Neural cell (in vitro differentiated cells): ENCODE results near the gene SUSD5. TPM values are rescaled to one million over a fixed set of nuclear protein-coding genes. Genes with fewer than 3 reads are reported as not detected.

Experiments
- H2AFZ ChIP-seq: fragments of 200-600, 300-800 bp; sonication (generic), shearing (Covaris generic); 2 replicates; pipeline ENCODE4 v1.6.0; 2014; ENCODE audit warnings: low read depth, mild to moderate bottlenecking, antibody characterized with exemption, low read length, moderate library complexity
- H3F3A ChIP-seq: fragments of 200-600 bp; shearing (Covaris generic); 2 replicates; pipeline ENCODE4 v1.6.1; 2016; ENCODE audit warnings: mild to moderate bottlenecking, moderate library complexity, mixed read lengths, antibody characterized with exemption, low read length; ENCODE audit not compliant: insufficient read depth, poor library complexity, severe bottlenecking
- H3K27ac ChIP-seq: fragments of 200-600, 300-800 bp; sonication (generic), shearing (Covaris generic); 2 replicates; pipeline ENCODE4 v1.5.1; 2014; ENCODE audit warnings: mild to moderate bottlenecking, low read length, moderate library complexity
- H3K27me3 ChIP-seq: fragments of 300-800, 200-600 bp; sonication (generic), shearing (Covaris generic); 2 replicates; pipeline ENCODE4 v1.6.0; 2014; ENCODE audit warnings: mild to moderate bottlenecking, low read depth, low read length, moderate library complexity; ENCODE audit not compliant: insufficient read depth
- H3K36me3 ChIP-seq: fragments of 300-800, 200-600 bp; sonication (generic), shearing (Covaris generic); 2 replicates; pipeline ENCODE4 v1.5.1; 2014; ENCODE audit warnings: mild to moderate bottlenecking, antibody characterized with exemption, low read length, moderate library complexity; ENCODE audit not compliant: insufficient read depth
- H3K4me2 ChIP-seq: fragments of 300-800, 200-600 bp; sonication (generic), shearing (Covaris generic); 2 replicates; pipeline ENCODE4 v1.6.0; 2014; ENCODE audit warnings: mild to moderate bottlenecking, low read length
- H3K4me3 ChIP-seq: fragments of 300-800, 200-600 bp; sonication (generic), shearing (Covaris generic); 2 replicates; pipeline ENCODE4 v1.5.1; 2014; ENCODE audit warnings: mild to moderate bottlenecking, low read length, moderate library complexity
- H3K79me2 ChIP-seq: fragments of 200-600 bp; shearing (Covaris generic); replicated peaks from 2 replicates; pipeline ENCODE4 v1.6.0; 2014; ENCODE audit warnings: mild to moderate bottlenecking, low read length, moderate library complexity; ENCODE audit not compliant: insufficient read depth
- H3K9ac ChIP-seq: fragments of 300-800, 200-600 bp; sonication (generic), shearing (Covaris generic); 2 replicates; pipeline ENCODE4 v1.6.1; 2016; ENCODE audit warnings: mild to moderate bottlenecking, low read length, mixed read lengths
- H3K9me2 ChIP-seq: fragments of 200-600 bp; shearing (Covaris generic); 2 replicates; pipeline ENCODE4 v1.6.1; 2016; ENCODE audit warnings: mild to moderate bottlenecking, low read length, mixed read lengths; ENCODE audit not compliant: insufficient read depth
- H3K9me3 ChIP-seq: fragments of 200-600, 300-800 bp; sonication (generic), shearing (Covaris generic); 2 replicates; pipeline ENCODE4 v1.6.1; 2016; ENCODE audit warnings: mild to moderate bottlenecking, mixed run types, low read length, moderate library complexity, mixed read lengths
- H4K20me1 ChIP-seq: fragments of 200-600 bp; shearing (Covaris generic); 2 replicates; pipeline ENCODE4 v1.6.1; 2016; ENCODE audit warnings: mild to moderate bottlenecking, mixed run types; ENCODE audit not compliant: insufficient read depth
- CTCF ChIP-seq: fragments of 450-650 bp; IDR thresholded peaks from 2 replicates; pipeline ENCODE4 v1.5.1; 2014; ENCODE audit warnings: antibody characterized with exemption, mild to moderate bottlenecking, moderate library complexity; ENCODE audit not compliant: poor library complexity, severe bottlenecking
- EP300 ChIP-seq: fragments of 450-650 bp; conservative IDR thresholded peaks from 2 replicates; pipeline ENCODE4 v1.6.1; 2014; ENCODE audit warnings: antibody characterized with exemption, mild to moderate bottlenecking, moderate library complexity; ENCODE audit not compliant: poor library complexity, severe bottlenecking
- EZH2 ChIP-seq: fragments of 200-600, 300-800 bp; shearing (Covaris generic), sonication (generic); IDR thresholded peaks from 2 replicates; pipeline ENCODE4 v1.6.1; 2014; ENCODE audit warnings: antibody characterized with exemption, low read length, borderline replicate concordance, mild to moderate bottlenecking; ENCODE audit not compliant: insufficient read depth, poor library complexity, severe bottlenecking
- MXI1 ChIP-seq: fragments of 450-650 bp; conservative IDR thresholded peaks from 2 replicates; pipeline ENCODE4 v1.6.1; 2014; ENCODE audit warnings: antibody characterized with exemption, mild to moderate bottlenecking; ENCODE audit not compliant: poor library complexity, severe bottlenecking
- POLR2AphosphoS5 ChIP-seq: IDR thresholded peaks from 2 replicates; pipeline ENCODE4 v1.6.1; 2012
- RAD21 ChIP-seq: fragments of 450-650 bp; conservative IDR thresholded peaks from 2 replicates; pipeline ENCODE4 v1.6.1; 2014; ENCODE audit warnings: antibody characterized with exemption, mild to moderate bottlenecking, moderate library complexity
- REST ChIP-seq: IDR thresholded peaks from 2 replicates; pipeline ENCODE4 v1.6.1; 2012; ENCODE audit warnings: borderline replicate concordance
- SMC3 ChIP-seq: fragments of 450-650 bp; conservative IDR thresholded peaks from 2 replicates; pipeline ENCODE4 v1.6.1; 2014; ENCODE audit warnings: antibody characterized with exemption, mild to moderate bottlenecking, moderate library complexity; ENCODE audit not compliant: poor library complexity
- TAF1 ChIP-seq: IDR thresholded peaks from 2 replicates; pipeline ENCODE4 v1.6.1; 2012; ENCODE audit warnings: low read depth
- polyA plus RNA-seq: library from polyadenylated mRNA; depleted of rRNA; stranded (reverse); fragments of >200 nt; gene quantifications from 2 replicates; pipeline ENCODE4 v1.2.3, GENCODE V29; 2014

Gene SUSD5
- polyA plus RNA-seq, 1 donor from 2014 or later: 0.74 TPM

- no peaks in the 10 kb centered on the region for H3K79me2 ChIP-seq
- no peaks in the 10 kb centered on the region for H3K9me2 ChIP-seq
- no peaks in the 10 kb centered on the region for H3K27me3 ChIP-seq
- H4K20me1 ChIP-seq: no peaks in the 10 kb centered on the region
- H3K9me3 ChIP-seq: no peaks in the 10 kb centered on the region
- H3K4me3 ChIP-seq: no peak overlapping the region
- TF ChIP-seq RAD21: no peak
- H3K36me3 ChIP-seq: no peaks in the 10 kb centered on the region
- H3K9ac ChIP-seq: no peak overlapping the region
- no peak overlapping the region for H3K4me2 ChIP-seq
- no peak overlapping the region for H3K27ac ChIP-seq
- H3F3A ChIP-seq: no peaks in the 10 kb centered on the region
- H2AFZ ChIP-seq: no peak overlapping the region
These were observed 37.4 kb downstream of the SUSD5 start for GRCh38 chr3:33181229-33181628.

GRCh38 chr3:33179132-33179531, 39.5 kb downstream of the SUSD5 start:
- Histone ChIP-seq H3K9me2 (no peaks in the 10 kb centered on the region), H3K27ac (no peak overlapping the region), H3K9ac (no peak overlapping the region), H3K4me2 (no peak overlapping the region), H2AFZ (no peak overlapping the region), H3F3A (no peaks in the 10 kb centered on the region), H4K20me1 (no peaks in the 10 kb centered on the region), H3K4me3 (no peak overlapping the region), H3K36me3 (no peaks in the 10 kb centered on the region), H3K9me3 (no peaks in the 10 kb centered on the region), H3K27me3 (no peaks in the 10 kb centered on the region), H3K79me2 (no peaks in the 10 kb centered on the region)
- TF ChIP-seq MXI1 (no peak), SMC3 (no peak), CTCF (no peak), REST (no peak), POLR2AphosphoS5 (no peak), RAD21 (no peak), EZH2 (no peak), TAF1 (no peak), EP300 (no peak)

GRCh38 chr3:33174711-33175414, 43.7 kb downstream of the SUSD5 start:
- no peaks in the 10 kb centered on the region for H3K79me2 ChIP-seq
- TF ChIP-seq REST: no peak
- no peak for TF ChIP-seq POLR2AphosphoS5
- TF ChIP-seq TAF1: no peak
- TF ChIP-seq MXI1: no peak
- no peak for TF ChIP-seq EP300
- no peak for TF ChIP-seq RAD21
- no peak for TF ChIP-seq SMC3
- TF ChIP-seq EZH2: no peak
- TF ChIP-seq CTCF: no peak
- H4K20me1 ChIP-seq: no peaks in the 10 kb centered on the region
- H3K9me2 ChIP-seq: no peaks in the 10 kb centered on the region
- H3K27me3 ChIP-seq: no peaks in the 10 kb centered on the region
- no peaks in the 10 kb centered on the region for H3K9me3 ChIP-seq
- H3K4me2 ChIP-seq: no peak overlapping the region
- H3K36me3 ChIP-seq: no peaks in the 10 kb centered on the region
- no peak overlapping the region for H3K9ac ChIP-seq
- no peak overlapping the region for H2AFZ ChIP-seq
- no peak overlapping the region for H3K27ac ChIP-seq
- H3K4me3 ChIP-seq: no peak overlapping the region
- no peaks in the 10 kb centered on the region for H3F3A ChIP-seq
